Measurements from ENCODE around the gene TAF3.

- TF ChIP-seq GATA2 (IDR thresholded peaks at IDR 0.05; ENCODE audit: low read depth, low read length): no peak
- TF ChIP-seq GATA3 (IDR thresholded peaks at IDR 0.05; ENCODE audit: low read depth, low read length): no peak
Measured at GRCh38 chr10:7917736-7918135, 99.4 kb downstream of the TAF3 start.
